NCI-H2227 (cell line): ENCODE results near the gene DCPS.
"Not testable (repeated sequence)": the region's sequence is repeated elsewhere in the genome, so short reads cannot be mapped to it uniquely, and the experiment has no call there.

Source experiments
- DNase-seq: peaks from one replicate; lab custom pipeline; 2025; ENCODE audit not compliant: unreplicated experiment; lab: John Stamatoyannopoulos, UW

The DCPS gene

DNA sequence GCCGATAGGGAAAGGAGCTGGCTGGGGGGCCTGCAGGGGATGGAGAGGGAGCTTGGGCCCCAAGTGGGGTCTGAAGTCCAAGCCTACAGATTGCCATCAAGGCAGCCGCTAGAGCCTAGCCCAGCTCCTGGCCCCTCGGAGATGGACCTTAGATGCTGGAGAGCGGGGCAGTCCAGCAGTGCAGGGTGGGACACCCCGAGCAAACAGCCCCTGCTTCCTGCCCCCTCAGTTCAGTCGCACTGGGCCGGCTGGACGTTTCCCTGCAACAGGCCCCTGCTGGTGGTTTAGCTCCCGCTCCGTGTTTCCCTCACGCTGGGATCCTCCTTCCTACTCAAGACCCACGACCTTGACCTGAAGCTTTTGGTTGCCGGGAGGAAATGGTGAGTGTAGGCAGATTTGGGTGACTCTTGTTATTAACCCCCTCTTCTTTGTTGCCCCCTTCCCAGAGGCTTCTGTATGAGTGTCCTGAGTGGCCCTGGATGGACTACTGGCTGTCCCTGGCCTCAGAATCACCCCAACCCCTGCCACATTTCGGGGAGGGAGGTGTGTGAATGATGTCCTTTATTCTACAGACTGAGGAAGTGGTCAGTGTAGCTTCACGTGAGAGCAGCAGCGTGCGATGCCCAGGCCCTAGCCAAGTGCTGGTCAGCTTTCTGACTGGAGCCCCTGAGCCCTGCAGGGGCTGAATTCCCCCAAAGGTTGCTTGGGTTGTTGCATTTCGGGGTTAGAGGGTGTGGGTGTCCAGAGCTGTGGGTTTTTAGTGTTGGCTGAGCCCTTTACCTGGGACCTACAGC is 54.3 kb downstream of the DCPS start:
- no peak for DNase-seq

- no peak for DNase-seq
These were observed 54.9 kb downstream of the DCPS start for GRCh38 chr11:126358763-126359160.

DNA sequence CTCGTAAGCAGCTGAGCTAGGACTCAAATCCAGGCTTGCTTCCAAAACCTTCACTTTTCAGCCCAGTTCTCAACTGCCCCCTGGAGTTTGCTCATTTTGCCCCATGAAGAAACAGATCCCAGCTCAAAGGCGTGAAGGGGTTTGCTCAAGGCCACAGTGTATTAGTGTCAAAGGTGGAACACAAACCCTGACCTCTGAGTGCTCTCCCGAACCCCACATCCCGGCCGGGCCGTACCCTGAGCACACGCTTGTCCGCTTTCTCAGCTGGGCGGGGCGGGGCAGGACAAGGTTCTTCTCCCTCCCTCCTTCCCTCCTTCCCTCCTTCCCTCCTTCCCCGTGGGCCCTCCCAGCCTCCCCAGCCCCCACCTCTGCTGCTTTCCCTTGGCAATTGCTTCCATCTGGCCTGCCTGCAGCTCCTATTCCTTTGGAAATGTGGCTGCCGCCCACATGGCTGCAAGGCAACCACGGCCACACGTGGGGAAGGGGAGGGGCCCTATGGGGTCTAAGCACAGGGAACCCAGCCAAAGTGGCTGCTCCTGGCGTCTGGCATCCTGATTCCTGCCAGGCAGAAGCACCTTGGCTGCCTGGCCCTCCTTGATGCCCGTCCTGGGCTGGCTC is 55.7 kb downstream of the DCPS start:
- DNase-seq, result peak; percentile 61

GRCh38 chr11:126360049-126360446 is 56.2 kb downstream of the DCPS start:
- DNase-seq, result no peak

DNA sequence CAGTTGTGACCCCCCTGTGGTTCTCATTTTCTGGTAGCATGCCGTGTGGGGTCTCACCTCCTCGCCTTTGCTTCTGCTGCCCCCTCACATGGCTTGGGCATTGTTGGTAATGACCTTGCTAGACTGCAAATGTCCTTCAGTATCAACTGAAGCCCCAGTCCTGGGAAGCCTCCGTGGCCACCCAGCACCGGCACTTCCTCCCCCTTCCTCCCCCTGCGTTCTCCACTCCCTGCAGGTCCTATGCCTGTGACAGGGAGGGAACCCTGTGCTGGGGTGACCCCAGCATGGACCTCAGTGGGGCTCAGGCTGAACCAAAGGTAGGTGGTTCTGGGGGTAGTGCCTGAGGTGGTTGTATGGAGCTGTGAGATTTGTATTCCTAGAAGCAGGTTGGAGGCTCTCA is 57.5 kb downstream of the DCPS start:
- no peak for DNase-seq

- DNase-seq, result no peak
These were observed 59.2 kb downstream of the DCPS start for GRCh38 chr11:126362879-126363655.

GRCh38 chr11:126363706-126364248 is 59.9 kb downstream of the DCPS start:
- no peak for DNase-seq

DNA sequence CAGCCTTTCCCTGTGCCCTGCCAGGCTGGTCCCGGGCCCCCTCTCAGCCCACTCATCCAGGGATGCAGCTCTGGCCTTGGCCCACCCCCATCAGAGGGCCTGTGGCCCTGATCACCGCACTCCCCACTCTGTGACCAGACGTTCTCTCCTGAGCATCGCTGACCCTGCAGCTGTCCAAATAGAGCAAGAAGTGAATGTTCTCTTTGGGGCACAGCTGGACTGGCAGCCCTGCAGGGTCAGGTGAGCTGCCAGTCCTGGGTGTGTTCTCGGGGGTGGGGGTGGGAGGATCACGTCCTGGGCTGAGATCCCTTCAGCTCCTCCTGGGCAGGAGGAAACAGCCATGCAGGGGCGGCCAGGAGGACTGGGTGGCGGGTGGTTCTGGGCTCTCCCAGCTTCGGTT is 60.9 kb downstream of the DCPS start:
- not testable (repeated sequence) for DNase-seq

DNA sequence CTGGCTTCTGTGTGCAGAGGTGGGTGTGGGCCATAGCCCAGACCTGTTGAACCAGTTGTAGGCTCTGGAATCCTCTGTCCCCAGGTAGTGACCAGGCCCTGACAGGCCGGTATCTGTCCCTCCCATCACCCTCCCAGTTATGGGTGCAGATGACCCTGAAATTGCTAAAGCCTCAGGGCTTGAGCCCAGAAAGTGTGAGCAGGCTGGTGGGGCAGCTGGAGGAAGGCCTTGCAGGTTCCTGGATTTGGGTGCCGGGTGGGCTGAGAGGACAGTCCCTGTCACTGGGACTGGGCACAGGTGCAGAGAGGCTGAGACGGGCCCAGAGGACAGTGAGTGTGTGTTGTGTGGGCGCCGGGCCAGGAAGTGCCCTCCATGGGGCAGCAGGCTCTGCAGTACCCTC is 61.6 kb downstream of the DCPS start:
- not testable (repeated sequence) for DNase-seq

GRCh38 chr11:126366064-126366822 is 62.4 kb downstream of the DCPS start:
- DNase-seq, result no peak

DNA sequence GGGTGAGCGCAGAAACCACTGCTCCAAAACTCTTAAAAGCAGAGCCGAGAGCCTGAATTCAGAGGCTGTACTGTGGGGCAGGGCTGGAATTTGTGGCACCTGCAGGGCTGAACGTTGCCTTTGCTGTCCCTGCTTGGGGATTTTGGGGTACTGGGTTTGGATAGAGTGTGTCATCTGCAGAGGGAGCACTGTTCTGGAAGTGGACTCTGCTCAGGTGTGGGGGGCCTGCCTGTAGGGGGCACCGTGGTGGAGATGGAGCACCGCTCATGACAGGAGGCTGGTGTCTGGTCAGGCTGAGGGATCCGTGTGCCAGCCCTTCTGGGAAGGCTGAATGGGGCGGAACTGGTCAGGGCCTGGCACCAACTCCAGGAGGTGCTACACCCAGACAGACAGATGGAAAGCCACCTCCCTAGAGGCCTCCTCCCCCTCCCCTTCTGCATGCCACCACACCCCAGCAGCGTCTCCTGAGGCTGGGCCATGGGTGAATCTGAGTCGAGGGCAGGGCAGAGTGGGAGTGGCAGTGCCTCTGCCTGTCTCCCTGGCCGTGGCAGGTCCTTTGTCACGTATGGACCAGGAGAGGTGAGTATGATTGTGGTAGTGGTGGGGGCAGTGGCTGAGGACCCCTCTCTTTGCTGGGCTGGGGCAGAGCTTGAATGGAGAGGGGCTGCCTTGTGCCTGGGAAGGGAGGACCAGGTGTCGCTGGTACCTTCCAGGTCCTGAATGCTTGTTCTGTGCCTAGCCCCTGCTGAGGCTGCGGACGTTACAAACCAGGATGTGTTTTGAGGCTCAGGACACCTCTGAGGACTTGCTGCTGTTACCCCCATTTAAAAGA is 63.2 kb downstream of the DCPS start:
- DNase-seq, result not testable (repeated sequence)

GRCh38 chr11:126367806-126368205 is 63.9 kb downstream of the DCPS start:
- not testable (repeated sequence) for DNase-seq

DNA sequence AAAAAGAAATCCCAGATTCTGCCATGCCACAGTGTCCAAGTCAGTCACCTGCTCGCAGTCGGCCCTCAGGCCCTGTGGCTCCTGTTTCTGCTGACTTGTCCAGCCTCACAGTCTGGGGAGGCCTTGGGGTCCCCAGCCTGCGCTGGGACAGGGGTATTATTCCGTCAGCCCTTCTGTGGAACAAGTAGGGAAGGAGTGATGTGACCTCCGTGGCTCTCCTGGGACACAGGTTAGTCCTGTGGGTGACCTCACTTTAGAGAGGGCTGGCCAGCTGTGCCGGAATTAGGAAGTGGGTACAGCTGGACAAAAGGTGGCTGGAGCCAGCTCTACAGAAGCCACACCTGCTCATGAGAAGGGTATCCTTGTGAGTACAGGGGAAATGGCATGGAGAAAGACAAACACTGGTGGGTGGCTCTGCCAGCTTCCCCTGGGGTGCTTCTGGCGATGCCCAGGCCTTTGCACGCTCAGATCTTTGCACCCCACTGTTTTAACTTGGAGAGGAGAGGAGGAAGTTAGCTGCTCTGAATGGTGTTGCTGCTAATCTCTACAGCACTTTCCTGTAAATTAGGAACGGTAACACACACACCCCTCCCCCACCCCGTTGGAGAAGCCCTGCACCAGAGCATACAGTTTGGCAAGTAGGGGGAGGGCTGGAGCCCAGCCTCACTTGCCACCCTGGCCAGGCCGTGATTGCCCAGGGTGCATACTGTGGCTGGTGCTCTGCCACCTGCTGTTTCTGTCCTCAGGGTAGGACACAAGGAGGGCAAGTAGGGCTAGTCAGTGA is 64.7 kb downstream of the DCPS start:
- not testable (repeated sequence) for DNase-seq

- no peak for DNase-seq
These were observed 66.2 kb downstream of the DCPS start for GRCh38 chr11:126370016-126370415.

- DNase-seq, result no peak
These were observed 67.7 kb downstream of the DCPS start for GRCh38 chr11:126371595-126371994.

DNA sequence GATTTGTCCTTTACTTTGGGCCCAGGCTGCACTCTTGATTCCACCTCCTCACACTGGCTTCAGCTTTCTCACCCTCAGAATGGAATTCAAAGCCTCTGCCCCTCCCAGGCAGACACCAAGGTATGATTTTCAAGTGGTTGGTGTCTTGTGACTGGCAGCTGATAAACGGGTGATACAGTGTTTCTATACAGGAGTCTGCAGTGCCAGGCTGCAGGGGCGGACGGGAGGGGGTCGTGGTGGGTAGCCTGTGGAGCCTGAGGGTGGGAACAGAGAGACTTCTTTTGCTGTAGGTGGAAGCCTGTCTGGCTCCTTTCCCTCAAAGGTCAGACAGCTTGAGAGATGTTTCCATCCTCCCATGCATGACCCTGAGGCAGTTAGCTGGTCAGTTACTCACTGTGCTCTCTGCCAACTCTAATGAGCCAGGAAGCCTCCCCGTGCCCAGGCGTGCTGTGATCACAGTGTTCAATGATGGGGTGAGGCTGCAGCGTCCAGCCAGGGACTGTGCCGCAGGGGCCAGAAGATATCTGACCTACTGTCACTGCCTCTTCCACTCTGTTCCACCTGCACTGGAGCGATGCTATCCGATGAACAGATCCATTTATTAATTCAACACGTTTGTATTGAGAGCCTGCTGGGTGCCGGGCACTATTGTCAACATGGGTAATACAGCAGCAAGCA is 69.7 kb downstream of the DCPS start:
- not testable (repeated sequence) for DNase-seq

DNA sequence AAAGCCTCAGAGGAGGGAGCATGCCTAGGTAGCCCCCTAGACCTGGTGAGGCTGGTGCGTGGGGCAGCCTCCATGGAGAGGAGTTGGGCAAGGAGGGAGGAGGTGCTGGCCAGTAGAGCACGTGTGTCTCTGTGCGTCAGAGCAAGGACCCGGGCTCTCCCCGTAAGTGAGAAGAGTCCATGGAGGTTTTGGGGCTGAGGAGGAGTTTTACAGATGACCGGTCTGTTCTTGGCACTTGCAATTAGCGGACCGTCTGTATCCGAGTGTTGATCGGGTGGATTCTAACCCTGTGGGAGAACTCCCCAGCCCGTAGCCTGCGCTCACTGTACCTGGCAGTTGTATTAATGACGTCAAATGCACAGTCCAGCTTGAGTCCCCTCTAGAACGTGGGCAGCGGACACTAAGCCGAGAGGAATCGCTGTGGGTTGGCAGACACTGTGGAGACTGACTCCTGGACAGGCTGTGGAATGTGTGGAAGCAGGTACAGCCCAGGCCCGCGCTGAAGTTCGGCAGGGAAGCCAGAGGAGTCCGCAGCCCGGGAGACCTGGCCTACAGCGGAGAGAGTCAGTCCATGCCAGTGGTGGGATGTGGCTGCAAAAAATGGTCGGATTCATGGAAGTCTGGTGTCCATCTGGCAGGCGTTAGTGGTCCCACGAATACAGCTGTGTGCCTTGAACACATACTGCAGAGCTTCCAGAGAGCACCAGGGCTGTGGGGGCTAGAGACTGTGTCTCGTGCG is 70.9 kb downstream of the DCPS start:
- not testable (repeated sequence) for DNase-seq

GRCh38 chr11:126375726-126376125 is 71.9 kb downstream of the DCPS start:
- DNase-seq, result no peak
